GM23338 (cell line): ENCODE data around the gene TAL2. TPM values are rescaled to one million over a fixed set of nuclear protein-coding genes. Genes with fewer than 3 reads are reported as not detected.

Experiments used
- ATAC-seq: fragments of 200-7000 bp; cut with Tn5 transposase; 3 replicates; pipeline ENCODE4 v1.9.1; 2020
- DNase-seq: peaks from one replicate; pipeline ENCODE4 v3.0.0-alpha.2; 2015; ENCODE audit warnings: low spot score
- H2AFZ ChIP-seq: fragments of 200-600 bp; sonication (generic); 2 replicates; pipeline ENCODE4 v1.8.0; 2016; ENCODE audit warnings: antibody characterized with exemption, mild to moderate bottlenecking, moderate library complexity
- H3F3A ChIP-seq: fragments of 200-600 bp; sonication (generic); replicated peaks from 2 replicates; pipeline ENCODE4 v1.8.0; 2017; ENCODE audit warnings: antibody characterized with exemption, mixed run types, low read depth
- H3K27ac ChIP-seq: fragments of 200-600 bp; sonication (generic); 2 replicates; pipeline ENCODE4 v1.6.1; 2016; ENCODE audit warnings: low read depth
- H3K27me3 ChIP-seq: fragments of 200-600 bp; sonication (generic); 2 replicates; pipeline ENCODE4 v1.8.0; 2016; ENCODE audit warnings: mild to moderate bottlenecking, mixed run types, moderate library complexity; ENCODE audit not compliant: insufficient read depth
- H3K36me3 ChIP-seq: fragments of 200-600 bp; sonication (generic); 2 replicates; pipeline ENCODE4 v1.8.0; 2016; ENCODE audit warnings: mild to moderate bottlenecking; ENCODE audit not compliant: insufficient read depth
- H3K4me1 ChIP-seq: fragments of 200-600 bp; sonication (generic); 2 replicates; pipeline ENCODE4 v1.8.0; 2016; ENCODE audit warnings: mild to moderate bottlenecking, moderate library complexity; ENCODE audit not compliant: insufficient read depth
- H3K4me2 ChIP-seq: fragments of 200-600 bp; sonication (generic); 2 replicates; pipeline ENCODE4 v1.7.1; 2017; ENCODE audit warnings: mixed run types
- H3K4me3 ChIP-seq: fragments of 200-600 bp; sonication (generic); 2 replicates; pipeline ENCODE4 v1.6.1; 2016; ENCODE audit warnings: mixed run types
- H3K79me2 ChIP-seq: fragments of 200-600 bp; sonication (generic); replicated peaks from 2 replicates; pipeline ENCODE4 v1.8.0; 2017; ENCODE audit warnings: mild to moderate bottlenecking; ENCODE audit not compliant: insufficient read depth
- H3K9me2 ChIP-seq: fragments of 200-600 bp; sonication (generic); 2 replicates; pipeline ENCODE4 v1.8.0; 2017; ENCODE audit not compliant: insufficient read depth
- H4K20me1 ChIP-seq: fragments of 200-600 bp; sonication (generic); replicated peaks from 2 replicates; pipeline ENCODE4 v1.8.0; 2017; ENCODE audit warnings: mild to moderate bottlenecking; ENCODE audit not compliant: insufficient read depth
- H3K27ac Mint-ChIP-seq: 2 replicates; pipeline ENCODE4 v1.8.0; 2020; ENCODE audit warnings: inconsistent platforms, mild to moderate bottlenecking, moderate library complexity, mixed read lengths
- H3K27me3 Mint-ChIP-seq: 3 replicates; pipeline ENCODE4 v1.8.0; 2022; ENCODE audit warnings: low read depth, mild to moderate bottlenecking, moderate library complexity, mixed read lengths, inconsistent platforms; ENCODE audit not compliant: insufficient read depth, poor library complexity
- H3K36me3 Mint-ChIP-seq: 3 replicates; pipeline ENCODE4 v1.8.0; 2021; ENCODE audit warnings: low read depth, mild to moderate bottlenecking, inconsistent platforms, moderate library complexity, mixed read lengths
- H3K4me1 Mint-ChIP-seq: 3 replicates; pipeline ENCODE4 v1.8.0; 2020; ENCODE audit warnings: mild to moderate bottlenecking, inconsistent platforms, mixed read lengths
- H3K4me3 Mint-ChIP-seq: 3 replicates; pipeline ENCODE4 v1.8.0; 2021; ENCODE audit warnings: moderate library complexity, mild to moderate bottlenecking, inconsistent platforms, mixed read lengths
- H3K9me3 Mint-ChIP-seq: 3 replicates; pipeline ENCODE4 v1.8.0; 2020; ENCODE audit warnings: moderate library complexity, mild to moderate bottlenecking, inconsistent platforms, mixed read lengths
- CREB1 ChIP-seq: fragments of 250-450 bp; sonication (Bioruptor Pico); IDR thresholded peaks from 2 replicates; pipeline ENCODE4 v1.5.0; 2020; ENCODE audit warnings: low read depth, mild to moderate bottlenecking, moderate library complexity
- CTCF ChIP-seq, 2 experiments: fragments of 200-600 bp in 1 of 2; sonication (generic) in 1 of 2; conservative IDR thresholded peaks; 2 replicates each; pipeline versions ENCODE4 v1.5.1 to v1.6.1; 2016 to 2017; ENCODE audit warnings: antibody characterized with exemption in 2 of 2, low read depth in 2 of 2, mild to moderate bottlenecking in 2 of 2, moderate library complexity in 1 of 2
- ETS1 ChIP-seq: IDR thresholded peaks from 2 replicates; pipeline ENCODE4 v1.6.1; 2016; ENCODE audit warnings: antibody characterized with exemption
- EZH2 ChIP-seq: fragments of 200-600 bp; sonication (generic); IDR thresholded peaks from one replicate; pipeline ENCODE4 v1.8.0; 2017; ENCODE audit warnings: antibody characterized with exemption, mild to moderate bottlenecking, low read depth; ENCODE audit not compliant: unreplicated experiment
- EZH2phosphoT487 ChIP-seq: fragments of 200-600 bp; sonication (generic); IDR thresholded peaks from one replicate; pipeline ENCODE4 v1.8.1; 2018; ENCODE audit warnings: antibody characterized with exemption; ENCODE audit not compliant: unreplicated experiment
- JUNB ChIP-seq: IDR thresholded peaks from one replicate; pipeline ENCODE4 v1.6.1; 2016; ENCODE audit warnings: antibody characterized with exemption; ENCODE audit not compliant: unreplicated experiment
- NANOG ChIP-seq: IDR thresholded peaks from 2 replicates; pipeline ENCODE4 v1.6.1; 2016; ENCODE audit warnings: antibody characterized with exemption, borderline replicate concordance
- POLR2AphosphoS5 ChIP-seq: IDR thresholded peaks from 2 replicates; pipeline ENCODE4 v1.6.1; 2016; ENCODE audit warnings: antibody characterized with exemption, low read depth
- REST ChIP-seq: IDR thresholded peaks from one replicate; pipeline ENCODE4 v1.6.1; 2018; ENCODE audit warnings: antibody characterized with exemption; ENCODE audit not compliant: unreplicated experiment
- STAT1 ChIP-seq: IDR thresholded peaks from one replicate; pipeline ENCODE4 v1.6.1; 2016; ENCODE audit warnings: antibody characterized with exemption; ENCODE audit not compliant: unreplicated experiment
- ZNF114 ChIP-seq: fragments of 250-450 bp; sonication (Bioruptor Pico); IDR thresholded peaks from 2 replicates; pipeline ENCODE4 v1.5.0; 2020; ENCODE audit warnings: mild to moderate bottlenecking, moderate library complexity
- ZNF331 ChIP-seq: fragments of 250-450 bp; sonication (Bioruptor Pico); IDR thresholded peaks from 2 replicates; pipeline ENCODE4 v1.5.0; 2020; ENCODE audit warnings: low read depth, mild to moderate bottlenecking, moderate library complexity
- ZNF462 ChIP-seq: fragments of 250-450 bp; sonication (Bioruptor Pico); IDR thresholded peaks from 2 replicates; pipeline ENCODE4 v1.5.0; 2020; ENCODE audit warnings: mild to moderate bottlenecking, moderate library complexity
- polyA plus RNA-seq: library from polyadenylated mRNA; unstranded; fragments of >200 nt; fragmentation: Nextera tagmentation; extraction: Ambion mirVana; gene quantifications from 2 replicates; pipeline ENCODE4 v1.2.1, GENCODE V29; 2016
- total RNA-seq: library from RNA; depleted of rRNA; stranded (reverse); fragments of >200 nt; shearing (Covaris generic); gene quantifications from 2 replicates; pipeline ENCODE4 v1.2.3, GENCODE V29; 2014

TAL2 gene
- total and polyA plus RNA-seq, 2 experiments from 2014 or later = 0.79 TPM; not detected in 1

- H3K4me3 Mint-ChIP-seq = no peak overlapping the region
- H3K27ac Mint-ChIP-seq = no peak overlapping the region
- no peaks in the 10 kb centered on the region for H4K20me1 ChIP-seq
- H3K9me2 ChIP-seq = no peaks in the 10 kb centered on the region
- no peaks in the 10 kb centered on the region for H3K36me3 Mint-ChIP-seq
- no peaks in the 10 kb centered on the region for H3K4me1 ChIP-seq
- ATAC-seq (no peak), DNase-seq (no peak)
- H3K79me2 ChIP-seq = no peaks in the 10 kb centered on the region
- H3K27me3 Mint-ChIP-seq = no peaks in the 10 kb centered on the region
- no peaks in the 10 kb centered on the region for H3K9me3 Mint-ChIP-seq
- H3K27ac ChIP-seq = no peak overlapping the region
- no peaks in the 10 kb centered on the region for H3K27me3 ChIP-seq
- no peak overlapping the region for H3K4me2 ChIP-seq
- no peaks in the 10 kb centered on the region for H3F3A ChIP-seq
- H2AFZ ChIP-seq = no peak overlapping the region
- H3K4me3 ChIP-seq = no peak overlapping the region
- TF ChIP-seq STAT1 (no peak), NANOG (no peak), POLR2AphosphoS5 (no peak), REST (no peak), CTCF (conservative IDR thresholded peaks at IDR 0.05; ENCODE audit: low read depth in 2 of 2) (no peak), ZNF114 (no peak), ZNF462 (CRISPR knock-in tag) (no peak), EZH2 (no peak), CREB1 (no peak), ETS1 (no peak), JUNB (no peak), EZH2phosphoT487 (no peak), ZNF331 (CRISPR knock-in tag) (no peak)
- H3K4me1 Mint-ChIP-seq = no peaks in the 10 kb centered on the region
- no peaks in the 10 kb centered on the region for H3K36me3 ChIP-seq
These were observed 5.6 kb downstream of the TAL2 start for GRCh38 chr9:105667867-105668266.
